SK-N-SH treated with all-trans-retinoic acid at 6 μM for 48 hours (cell line): ENCODE measurements around the gene GNAS.

Experiments
- ATAC-seq: fragments of 200-7000 bp; cut with Tn5 transposase; 3 replicates; pipeline ENCODE4 v1.9.1; 2020; ENCODE audit warnings: mild to moderate bottlenecking, moderate library complexity
- ARNTL ChIP-seq: fragments of 450-650 bp; formaldehyde crosslinking; IDR thresholded peaks from 2 replicates; pipeline ENCODE4 v1.5.0; 2020; ENCODE audit warnings: low read depth, mild to moderate bottlenecking, moderate library complexity, borderline replicate concordance
- CSDC2 ChIP-seq: fragments of 250-450 bp; sonication (Bioruptor Pico); IDR thresholded peaks from 2 replicates; pipeline ENCODE4 v1.5.0; 2020; ENCODE audit warnings: mild to moderate bottlenecking, moderate library complexity
- ESRRG ChIP-seq: fragments of 250-450 bp; sonication (Bioruptor Pico); IDR thresholded peaks from 2 replicates; pipeline ENCODE4 v1.6.1; 2021; ENCODE audit warnings: mild to moderate bottlenecking
- GLIS3 ChIP-seq: fragments of 250-450 bp; sonication (Bioruptor Pico); IDR thresholded peaks from 2 replicates; pipeline ENCODE4 v1.5.0; 2020; ENCODE audit warnings: mild to moderate bottlenecking, moderate library complexity
- OSR1 ChIP-seq: fragments of 250-450 bp; sonication (Bioruptor Pico); IDR thresholded peaks from 2 replicates; pipeline ENCODE4 v1.8.0; 2022; ENCODE audit warnings: moderate library complexity, mild to moderate bottlenecking, inconsistent platforms
- RARB ChIP-seq: fragments of 250-450 bp; sonication (Bioruptor Pico); IDR thresholded peaks from 2 replicates; pipeline ENCODE4 v1.8.0; 2021; ENCODE audit warnings: mild to moderate bottlenecking, moderate library complexity
- SNAI2 ChIP-seq: fragments of 250-450 bp; sonication (Bioruptor Pico); IDR thresholded peaks from 2 replicates; pipeline ENCODE4 v1.5.0; 2020; ENCODE audit warnings: mild to moderate bottlenecking, moderate library complexity
- TOX ChIP-seq: fragments of 250-450 bp; sonication (Bioruptor Pico); IDR thresholded peaks from 2 replicates; pipeline ENCODE4 v1.8.0; 2021; ENCODE audit warnings: mild to moderate bottlenecking, moderate library complexity, borderline replicate concordance
- ZC3H10 ChIP-seq: fragments of 250-450 bp; sonication (Bioruptor Pico); IDR thresholded peaks from 2 replicates; pipeline ENCODE4 v1.5.1; 2021; ENCODE audit warnings: mild to moderate bottlenecking, moderate library complexity
- ZNF565 ChIP-seq: fragments of 450-650 bp; formaldehyde crosslinking; conservative IDR thresholded peaks from 2 replicates; pipeline ENCODE4 v1.5.0; 2020; ENCODE audit warnings: low read depth, mild to moderate bottlenecking, moderate library complexity
- ZNF8 ChIP-seq: fragments of 450-650 bp; formaldehyde crosslinking; IDR thresholded peaks from 2 replicates; pipeline ENCODE4 v1.5.0; 2020; ENCODE audit warnings: mild to moderate bottlenecking, moderate library complexity
- TF ChIP-seq, protein P1 (sequence below): fragments of 250-450 bp; sonication (Bioruptor Pico); IDR thresholded peaks from 2 replicates; pipeline ENCODE4 v1.5.1; 2021; ENCODE audit warnings: mild to moderate bottlenecking, moderate library complexity
- TF ChIP-seq, protein P2 (sequence below): fragments of 250-450 bp; sonication (Bioruptor Pico); IDR thresholded peaks from 2 replicates; pipeline ENCODE4 v1.5.1; 2020; ENCODE audit warnings: low read depth, mild to moderate bottlenecking, moderate library complexity
- TF ChIP-seq, protein P3 (sequence below): fragments of 250-450 bp; sonication (Bioruptor Pico); IDR thresholded peaks from 2 replicates; pipeline ENCODE4 v1.8.0; 2020; ENCODE audit warnings: mild to moderate bottlenecking, moderate library complexity, borderline replicate concordance
- TF ChIP-seq, protein P4 (sequence below): fragments of 250-450 bp; sonication (Bioruptor Pico); IDR thresholded peaks from 2 replicates; pipeline ENCODE4 v1.8.0; 2021; ENCODE audit warnings: low read depth, mild to moderate bottlenecking, moderate library complexity, borderline replicate concordance

The GNAS gene

DNA sequence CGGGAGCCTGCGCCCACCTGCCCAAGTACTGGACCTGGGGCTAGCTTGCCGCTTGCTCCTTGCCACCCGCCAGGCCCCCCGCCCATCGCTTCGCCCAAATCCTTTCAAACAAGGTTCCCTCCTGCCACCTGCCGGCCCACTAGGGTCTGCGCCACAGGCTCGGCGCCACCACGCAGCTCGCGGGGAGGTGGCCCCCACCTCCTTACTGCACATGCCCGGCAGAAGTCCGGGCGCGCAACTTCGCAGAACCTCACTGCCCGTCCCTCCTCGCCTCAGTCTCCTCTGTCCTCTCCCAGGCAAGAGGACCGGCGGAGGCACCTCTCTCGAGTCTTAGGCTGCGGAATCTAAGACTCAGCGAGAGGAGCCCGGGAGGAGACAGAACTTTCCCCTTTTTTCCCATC, 13.0 kb upstream of the GNAS start (continued):
- TF ChIP-seq, protein P1, sequence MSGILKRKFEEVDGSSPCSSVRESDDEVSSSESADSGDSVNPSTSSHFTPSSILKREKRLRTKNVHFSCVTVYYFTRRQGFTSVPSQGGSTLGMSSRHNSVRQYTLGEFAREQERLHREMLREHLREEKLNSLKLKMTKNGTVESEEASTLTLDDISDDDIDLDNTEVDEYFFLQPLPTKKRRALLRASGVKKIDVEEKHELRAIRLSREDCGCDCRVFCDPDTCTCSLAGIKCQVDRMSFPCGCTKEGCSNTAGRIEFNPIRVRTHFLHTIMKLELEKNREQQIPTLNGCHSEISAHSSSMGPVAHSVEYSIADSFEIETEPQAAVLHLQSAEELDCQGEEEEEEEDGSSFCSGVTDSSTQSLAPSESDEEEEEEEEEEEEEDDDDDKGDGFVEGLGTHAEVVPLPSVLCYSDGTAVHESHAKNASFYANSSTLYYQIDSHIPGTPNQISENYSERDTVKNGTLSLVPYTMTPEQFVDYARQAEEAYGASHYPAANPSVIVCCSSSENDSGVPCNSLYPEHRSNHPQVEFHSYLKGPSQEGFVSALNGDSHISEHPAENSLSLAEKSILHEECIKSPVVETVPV (CRISPR knock-in tag): no peak
- TF ChIP-seq OSR1 (CRISPR knock-in tag) (no peak), CSDC2 (no peak)

DNA sequence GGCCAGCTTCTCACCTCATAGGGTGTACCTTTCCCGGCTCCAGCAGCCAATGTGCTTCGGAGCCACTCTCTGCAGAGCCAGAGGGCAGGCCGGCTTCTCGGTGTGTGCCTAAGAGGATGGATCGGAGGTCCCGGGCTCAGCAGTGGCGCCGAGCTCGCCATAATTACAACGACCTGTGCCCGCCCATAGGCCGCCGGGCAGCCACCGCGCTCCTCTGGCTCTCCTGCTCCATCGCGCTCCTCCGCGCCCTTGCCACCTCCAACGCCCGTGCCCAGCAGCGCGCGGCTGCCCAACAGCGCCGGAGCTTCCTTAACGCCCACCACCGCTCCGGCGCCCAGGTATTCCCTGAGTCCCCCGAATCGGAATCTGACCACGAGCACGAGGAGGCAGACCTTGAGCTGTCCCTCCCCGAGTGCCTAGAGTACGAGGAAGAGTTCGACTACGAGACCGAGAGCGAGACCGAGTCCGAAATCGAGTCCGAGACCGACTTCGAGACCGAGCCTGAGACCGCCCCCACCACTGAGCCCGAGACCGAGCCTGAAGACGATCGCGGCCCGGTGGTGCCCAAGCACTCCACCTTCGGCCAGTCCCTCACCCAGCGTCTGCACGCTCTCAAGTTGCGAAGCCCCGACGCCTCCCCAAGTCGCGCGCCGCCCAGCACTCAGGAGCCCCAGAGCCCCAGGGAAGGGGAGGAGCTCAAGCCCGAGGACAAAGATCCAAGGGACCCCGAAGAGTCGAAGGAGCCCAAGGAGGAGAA, 12.3 kb upstream of the GNAS start:
- ATAC-seq: peak; percentile 54
- no peak for TF ChIP-seq GLIS3 (CRISPR knock-in tag)
- no peak for TF ChIP-seq ARNTL
- no peak for TF ChIP-seq RARB
- TF ChIP-seq, protein P2, sequence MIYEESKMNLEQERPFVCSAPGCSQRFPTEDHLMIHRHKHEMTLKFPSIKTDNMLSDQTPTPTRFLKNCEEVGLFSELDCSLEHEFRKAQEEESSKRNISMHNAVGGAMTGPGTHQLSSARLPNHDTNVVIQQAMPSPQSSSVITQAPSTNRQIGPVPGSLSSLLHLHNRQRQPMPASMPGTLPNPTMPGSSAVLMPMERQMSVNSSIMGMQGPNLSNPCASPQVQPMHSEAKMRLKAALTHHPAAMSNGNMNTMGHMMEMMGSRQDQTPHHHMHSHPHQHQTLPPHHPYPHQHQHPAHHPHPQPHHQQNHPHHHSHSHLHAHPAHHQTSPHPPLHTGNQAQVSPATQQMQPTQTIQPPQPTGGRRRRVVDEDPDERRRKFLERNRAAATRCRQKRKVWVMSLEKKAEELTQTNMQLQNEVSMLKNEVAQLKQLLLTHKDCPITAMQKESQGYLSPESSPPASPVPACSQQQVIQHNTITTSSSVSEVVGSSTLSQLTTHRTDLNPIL (CRISPR knock-in tag): no peak
- TF ChIP-seq, protein P1 (CRISPR knock-in tag): no peak
- no peak for TF ChIP-seq SNAI2 (CRISPR knock-in tag)
- TF ChIP-seq ZC3H10 (CRISPR knock-in tag): no peak
- no peak for TF ChIP-seq ZNF565

DNA sequence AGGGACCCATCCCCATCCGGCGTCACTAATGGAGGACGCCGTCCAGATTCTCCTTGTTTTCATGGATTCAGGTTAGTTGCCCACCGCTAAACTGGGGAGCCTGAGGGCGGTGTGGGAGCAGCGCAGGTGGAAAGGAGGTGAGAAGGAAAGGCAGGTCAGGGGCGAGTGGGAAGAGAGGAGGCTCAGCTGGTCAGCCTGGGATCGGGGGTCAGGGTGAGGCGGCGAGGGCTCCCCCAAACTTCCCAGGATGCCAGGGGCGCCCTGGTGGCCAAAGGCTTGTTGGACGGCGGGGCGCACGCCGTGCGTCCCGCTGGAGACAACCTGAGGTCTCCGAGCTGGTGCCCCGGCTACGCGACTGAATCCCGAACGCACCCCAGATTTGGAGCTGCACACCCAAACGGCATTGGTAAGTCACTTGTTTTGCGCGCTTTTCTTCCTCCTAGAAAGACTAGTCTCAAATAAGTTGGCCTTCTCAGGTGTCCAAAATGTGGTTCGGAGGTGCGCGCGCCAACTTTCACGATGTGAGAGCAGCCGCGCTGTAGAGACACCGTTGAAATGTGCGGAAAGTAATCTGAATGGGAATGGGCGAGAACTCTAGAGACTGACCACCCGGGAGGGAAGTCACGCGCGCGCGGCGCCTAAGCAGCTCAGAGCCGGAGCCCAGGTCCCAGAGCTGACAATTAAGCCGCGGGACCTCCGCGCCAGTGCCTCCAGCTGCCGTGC, 11.5 kb upstream of the GNAS start:
- ATAC-seq: no peak
- TF ChIP-seq ZNF565 (no peak), ZNF8 (CRISPR knock-in tag) (no peak), RARB (no peak), SNAI2 (CRISPR knock-in tag) (no peak), GLIS3 (CRISPR knock-in tag) (no peak), CSDC2 (no peak), ESRRG (CRISPR knock-in tag) (no peak), ZC3H10 (CRISPR knock-in tag) (no peak), TOX (no peak), OSR1 (CRISPR knock-in tag) (no peak)
- TF ChIP-seq, protein P1 (CRISPR knock-in tag): no peak
- TF ChIP-seq, protein P3, sequence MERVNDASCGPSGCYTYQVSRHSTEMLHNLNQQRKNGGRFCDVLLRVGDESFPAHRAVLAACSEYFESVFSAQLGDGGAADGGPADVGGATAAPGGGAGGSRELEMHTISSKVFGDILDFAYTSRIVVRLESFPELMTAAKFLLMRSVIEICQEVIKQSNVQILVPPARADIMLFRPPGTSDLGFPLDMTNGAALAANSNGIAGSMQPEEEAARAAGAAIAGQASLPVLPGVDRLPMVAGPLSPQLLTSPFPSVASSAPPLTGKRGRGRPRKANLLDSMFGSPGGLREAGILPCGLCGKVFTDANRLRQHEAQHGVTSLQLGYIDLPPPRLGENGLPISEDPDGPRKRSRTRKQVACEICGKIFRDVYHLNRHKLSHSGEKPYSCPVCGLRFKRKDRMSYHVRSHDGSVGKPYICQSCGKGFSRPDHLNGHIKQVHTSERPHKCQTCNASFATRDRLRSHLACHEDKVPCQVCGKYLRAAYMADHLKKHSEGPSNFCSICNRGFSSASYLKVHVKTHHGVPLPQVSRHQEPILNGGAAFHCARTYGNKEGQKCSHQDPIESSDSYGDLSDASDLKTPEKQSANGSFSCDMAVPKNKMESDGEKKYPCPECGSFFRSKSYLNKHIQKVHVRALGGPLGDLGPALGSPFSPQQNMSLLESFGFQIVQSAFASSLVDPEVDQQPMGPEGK (CRISPR knock-in tag): no peak
- TF ChIP-seq, protein P2 (CRISPR knock-in tag): no peak
- TF ChIP-seq, protein P4, sequence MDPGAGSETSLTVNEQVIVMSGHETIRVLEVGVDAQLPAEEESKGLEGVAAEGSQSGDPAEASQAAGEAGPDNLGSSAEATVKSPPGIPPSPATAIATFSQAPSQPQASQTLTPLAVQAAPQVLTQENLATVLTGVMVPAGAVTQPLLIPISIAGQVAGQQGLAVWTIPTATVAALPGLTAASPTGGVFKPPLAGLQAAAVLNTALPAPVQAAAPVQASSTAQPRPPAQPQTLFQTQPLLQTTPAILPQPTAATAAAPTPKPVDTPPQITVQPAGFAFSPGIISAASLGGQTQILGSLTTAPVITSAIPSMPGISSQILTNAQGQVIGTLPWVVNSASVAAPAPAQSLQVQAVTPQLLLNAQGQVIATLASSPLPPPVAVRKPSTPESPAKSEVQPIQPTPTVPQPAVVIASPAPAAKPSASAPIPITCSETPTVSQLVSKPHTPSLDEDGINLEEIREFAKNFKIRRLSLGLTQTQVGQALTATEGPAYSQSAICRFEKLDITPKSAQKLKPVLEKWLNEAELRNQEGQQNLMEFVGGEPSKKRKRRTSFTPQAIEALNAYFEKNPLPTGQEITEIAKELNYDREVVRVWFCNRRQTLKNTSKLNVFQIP (CRISPR knock-in tag): no peak
- TF ChIP-seq, all 23 proteins: peak for 0
